B cell (primary cell): ENCODE measurements around the gene CCDC83. TPM values are rescaled to one million over a fixed set of nuclear protein-coding genes. Genes with fewer than 3 reads are reported as not detected.

Experiments used
- ATAC-seq: fragments of 200-7000 bp; cut with Tn5 transposase; one replicate; pipeline ENCODE4 v1.10.0; 2021; ENCODE audit warnings: low read depth, mild to moderate bottlenecking, moderate number of reproducible peaks, moderate library complexity
- CTCF ChIA-PET: fragments of 350-600 bp; sonication (Branson Sonifier 250); formaldehyde crosslinking; loops from one replicate; lab custom pipeline; 2021; ENCODE audit warnings: antibody characterized with exemption, inconsistent platforms; lab: Charles Lee
- POLR2A ChIA-PET: fragments of 350-600 bp; sonication (Branson Sonifier 250); formaldehyde crosslinking; loops from one replicate; lab custom pipeline; 2021; ENCODE audit warnings: antibody characterized with exemption; lab: Charles Lee
- DNase-seq: peaks from one replicate; pipeline ENCODE4 v3.0.0; 2013
- H2AFZ ChIP-seq: 2 replicates; pipeline ENCODE4 v1.6.1; 2012; ENCODE audit warnings: mild to moderate bottlenecking, low read depth, low read length; ENCODE audit not compliant: insufficient read depth, poor library complexity, severe bottlenecking
- H3K27ac ChIP-seq, 2 donors: 1 replicate in 1 of 2; 2 replicates in 1 of 2; pipeline ENCODE4 v1.5.1; 2012 to 2013; ENCODE audit warnings: low read length in 2 of 2, mild to moderate bottlenecking in 2 of 2, moderate library complexity in 1 of 2
- H3K27me3 ChIP-seq, 4 experiments: fragments of 200-600 bp in 1 of 4; sonication (generic) in 1 of 4; replicated peaks in 1 of 4; 1 replicate in 2 of 4; 2 replicates in 2 of 4; pipeline versions ENCODE4 v1.6.1 to v1.7.0; 2013 to 2016; ENCODE audit warnings: low read length in 3 of 4, mild to moderate bottlenecking in 2 of 4, mixed read lengths in 1 of 4, moderate library complexity in 1 of 4; ENCODE audit not compliant: insufficient read depth in 4 of 4, control insufficient read depth in 3 of 4; ENCODE audit errors: control extremely low read depth in 1 of 4
- H3K36me3 ChIP-seq, 2 experiments: replicated peaks in 1 of 2; 1 replicate in 1 of 2; 2 replicates in 1 of 2; pipeline versions ENCODE4 v1.6.1 to v1.7.1; 2013; ENCODE audit warnings: low read length in 1 of 2; ENCODE audit not compliant: insufficient read depth in 2 of 2, control insufficient read depth in 1 of 2; ENCODE audit errors: control extremely low read depth in 1 of 2, extremely low read depth in 1 of 2
- H3K4me1 ChIP-seq, 2 donors: fragments of 200-600 bp in 1 of 2; sonication (generic) in 1 of 2; 1 replicate in 1 of 2; 2 replicates in 1 of 2; pipeline versions ENCODE4 v1.5.1 to v1.6.1; 2013 to 2017; ENCODE audit warnings: low read length in 2 of 2; ENCODE audit not compliant: control insufficient read depth in 2 of 2, insufficient read depth in 2 of 2
- H3K4me2 ChIP-seq: replicated peaks from 2 replicates; pipeline ENCODE3; 2012; ENCODE audit warnings: mild to moderate bottlenecking, low read depth, low read length; ENCODE audit not compliant: poor library complexity, severe bottlenecking
- H3K4me3 ChIP-seq, 5 experiments: fragments of 200-600 bp in 1 of 5; sonication (generic) in 1 of 5; 1 replicate in 3 of 5; 2 replicates in 2 of 5; pipeline versions ENCODE4 v1.5.1 to v1.7.0; 2011 to 2016; ENCODE audit warnings: low read length in 4 of 5, mild to moderate bottlenecking in 4 of 5, low read depth in 2 of 5, control low read depth in 1 of 5, moderate library complexity in 1 of 5; ENCODE audit not compliant: insufficient read depth in 1 of 5; ENCODE audit errors: control extremely low read depth in 1 of 5, extremely low read depth in 1 of 5
- H3K79me2 ChIP-seq: fragments of 200-600 bp; sonication (generic); one replicate; pipeline ENCODE4 v1.6.0; 2016; ENCODE audit warnings: low read length; ENCODE audit not compliant: control insufficient read depth, insufficient read depth
- H3K9ac ChIP-seq: fragments of 200-600 bp; sonication (generic); 2 replicates; pipeline ENCODE4 v1.6.1; 2017; ENCODE audit warnings: mild to moderate bottlenecking, low read length, moderate library complexity
- H3K9me3 ChIP-seq, 3 donors: one replicate each; pipeline versions ENCODE4 v1.6.1 to v1.7.1; 2013; ENCODE audit warnings: low read length in 2 of 3; ENCODE audit not compliant: control insufficient read depth in 2 of 3, insufficient read depth in 1 of 3; ENCODE audit errors: control extremely low read depth in 1 of 3
- H4K20me1 ChIP-seq: 2 replicates; pipeline ENCODE4 v1.6.0; 2012; ENCODE audit warnings: mild to moderate bottlenecking, low read length; ENCODE audit not compliant: insufficient read depth, control insufficient read depth, poor library complexity, severe bottlenecking
- H3K27ac Mint-ChIP-seq: one replicate; pipeline ENCODE4 v1.8.0; 2021; ENCODE audit warnings: mixed read lengths
- H3K27me3 Mint-ChIP-seq: one replicate; pipeline ENCODE4 v1.8.0; 2021; ENCODE audit warnings: mixed read lengths
- H3K4me1 Mint-ChIP-seq: one replicate; pipeline ENCODE4 v1.8.0; 2021; ENCODE audit warnings: mixed read lengths
- H3K4me3 Mint-ChIP-seq: one replicate; pipeline ENCODE4 v1.8.0; 2021; ENCODE audit warnings: mixed read lengths
- H3K9me3 Mint-ChIP-seq: one replicate; pipeline ENCODE4 v1.8.0; 2022; ENCODE audit warnings: mixed read lengths; ENCODE audit not compliant: insufficient read depth
- EZH2 ChIP-seq: IDR thresholded peaks from 2 replicates; pipeline ENCODE4 v1.6.1; 2012; ENCODE audit warnings: borderline replicate concordance, low read depth, mild to moderate bottlenecking, moderate library complexity, low read length; ENCODE audit not compliant: insufficient read depth, poor library complexity, severe bottlenecking
- WGBS: methylation state at CpG from one replicate; pipeline ENCODE4 v1.1.5; 2013; ENCODE audit warnings: missing lambda C conversion rate; ENCODE audit not compliant: insufficient coverage; 5-methylcytosine and 5-hydroxymethylcytosine counted together
- intact Hi-C: fragments of 100-400 bp; cut with micrococcal nuclease; formaldehyde crosslinking; loops from one replicate; pipeline ENCODE4 v1.10.0; 2022
- polyA plus RNA-seq: library from polyadenylated mRNA; depleted of rRNA; stranded (reverse); fragments of >200 nt; gene quantifications from 2 replicates; pipeline ENCODE4 v1.2.3, GENCODE V29; 2012
- total RNA-seq, 2 donors: library from RNA; stranded (reverse); fragments of 120-200 nt in 1 of 2; gene quantifications; 1 replicate in 1 of 2; 2 replicates in 1 of 2; pipeline versions ENCODE4 v1.2.3 to v1.2.4, GENCODE V29; 2013 to 2022
- TF ChIP-seq, protein P1 (sequence below): fragments of 200-600 bp; IDR thresholded peaks from one replicate; pipeline ENCODE4 v1.8.0; 2022; ENCODE audit warnings: antibody characterized with exemption, mild to moderate bottlenecking

Gene CCDC83
- total and polyA plus RNA-seq, 2 donors (not counting 1 experiment from before 2014, with no cell fraction given) = not detected

DNA sequence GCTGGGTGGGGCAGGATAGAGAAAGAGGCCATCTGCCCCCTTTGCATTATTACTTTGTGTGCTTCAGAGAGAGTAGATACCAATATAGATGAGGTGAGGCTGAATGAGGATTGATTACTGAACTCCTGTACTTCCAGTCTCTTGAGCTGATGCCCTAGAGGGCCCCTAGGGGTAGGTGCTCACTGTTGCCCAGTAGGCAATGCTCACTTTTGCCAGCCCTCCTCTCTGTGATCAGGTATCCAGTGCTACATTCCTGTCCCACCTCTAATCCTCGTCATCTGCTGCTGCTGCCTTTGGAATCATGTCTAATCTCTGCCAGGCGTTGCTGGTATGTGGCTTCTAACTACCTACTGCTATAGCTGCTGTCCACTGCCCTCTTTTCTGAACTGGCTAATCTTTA is 57.2 kb downstream of the CCDC83 start:
- no peak for TF ChIP-seq EZH2
- TF ChIP-seq, protein P1, sequence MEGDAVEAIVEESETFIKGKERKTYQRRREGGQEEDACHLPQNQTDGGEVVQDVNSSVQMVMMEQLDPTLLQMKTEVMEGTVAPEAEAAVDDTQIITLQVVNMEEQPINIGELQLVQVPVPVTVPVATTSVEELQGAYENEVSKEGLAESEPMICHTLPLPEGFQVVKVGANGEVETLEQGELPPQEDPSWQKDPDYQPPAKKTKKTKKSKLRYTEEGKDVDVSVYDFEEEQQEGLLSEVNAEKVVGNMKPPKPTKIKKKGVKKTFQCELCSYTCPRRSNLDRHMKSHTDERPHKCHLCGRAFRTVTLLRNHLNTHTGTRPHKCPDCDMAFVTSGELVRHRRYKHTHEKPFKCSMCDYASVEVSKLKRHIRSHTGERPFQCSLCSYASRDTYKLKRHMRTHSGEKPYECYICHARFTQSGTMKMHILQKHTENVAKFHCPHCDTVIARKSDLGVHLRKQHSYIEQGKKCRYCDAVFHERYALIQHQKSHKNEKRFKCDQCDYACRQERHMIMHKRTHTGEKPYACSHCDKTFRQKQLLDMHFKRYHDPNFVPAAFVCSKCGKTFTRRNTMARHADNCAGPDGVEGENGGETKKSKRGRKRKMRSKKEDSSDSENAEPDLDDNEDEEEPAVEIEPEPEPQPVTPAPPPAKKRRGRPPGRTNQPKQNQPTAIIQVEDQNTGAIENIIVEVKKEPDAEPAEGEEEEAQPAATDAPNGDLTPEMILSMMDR = no peak
- ATAC-seq = no peak
- peaks cover 0 to 4% (median 0%) of the 10 kb centered on the region in 3 donors for H3K9me3 ChIP-seq
- H4K20me1 ChIP-seq = no peaks in the 10 kb centered on the region
- Mint-ChIP-seq H3K9me3 (no peaks in the 10 kb centered on the region), H3K27me3 (peaks cover 5% of the 10 kb centered on the region), H3K4me1 (no peaks in the 10 kb centered on the region), H3K27ac (no peak overlapping the region), H3K4me3 (no peak overlapping the region)
- intact Hi-C loops = no loop called here
- 90% methylated on average over 2 of the region's 2 CpGs for WGBS
- no peaks in the 10 kb centered on the region for H3K79me2 ChIP-seq
- DNase-seq = no peak
- H3K4me2 ChIP-seq = no peak overlapping the region
- no peak overlapping the region for H2AFZ ChIP-seq
- H3K36me3 ChIP-seq = no peaks in the 10 kb centered on the region
- H3K27ac ChIP-seq = no peak overlapping the region
- CTCF ChIA-PET = no interaction called here
- H3K4me3 ChIP-seq = no peak overlapping the region
- H3K4me1 ChIP-seq = no peaks in the 10 kb centered on the region
- POLR2A ChIA-PET = no interaction called here
- H3K27me3 ChIP-seq = no peaks in the 10 kb centered on the region
- no peak overlapping the region for H3K9ac ChIP-seq

DNA sequence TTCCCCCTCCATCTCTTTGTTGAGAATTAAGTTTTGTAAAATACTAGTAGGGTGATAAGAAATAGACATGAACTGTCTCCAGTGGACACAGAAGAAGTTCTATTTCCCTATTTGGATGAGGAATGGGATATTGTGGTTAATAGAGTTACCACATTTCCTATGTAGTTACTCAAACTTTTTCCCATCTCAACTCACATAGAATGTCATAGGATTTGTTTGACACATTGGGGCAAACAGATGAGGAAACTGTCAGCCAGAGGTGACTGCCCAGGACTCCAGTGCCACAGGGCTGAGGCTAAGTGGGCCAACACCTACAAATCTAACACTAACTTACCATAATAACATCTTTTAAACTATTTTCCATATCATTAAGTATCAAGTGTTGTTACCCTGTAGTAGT is 58.3 kb downstream of the CCDC83 start:
- H3K4me3 Mint-ChIP-seq = no peak overlapping the region
- intact Hi-C loops = no loop called here
- no peak overlapping the region for H3K27ac Mint-ChIP-seq
- no peak for TF ChIP-seq EZH2
- TF ChIP-seq, protein P1 = no peak
- no peaks in the 10 kb centered on the region for H4K20me1 ChIP-seq
- peaks cover 5% of the 10 kb centered on the region for H3K27me3 Mint-ChIP-seq
- no peaks in the 10 kb centered on the region for H3K4me1 ChIP-seq
- ATAC-seq (no peak), DNase-seq (no peak)
- ChIA-PET CTCF (no interaction called here), POLR2A (no interaction called here)
- H3K36me3 ChIP-seq = no peaks in the 10 kb centered on the region
- H3K9me3 ChIP-seq = peaks cover 0 to 4% (median 0%) of the 10 kb centered on the region in 3 donors
- no peaks in the 10 kb centered on the region for H3K4me1 Mint-ChIP-seq
- H3K9ac ChIP-seq = no peak overlapping the region
- no peak overlapping the region for H2AFZ ChIP-seq
- no peak overlapping the region for H3K27ac ChIP-seq
- H3K9me3 Mint-ChIP-seq = no peaks in the 10 kb centered on the region
- no peaks in the 10 kb centered on the region for H3K27me3 ChIP-seq
- H3K4me2 ChIP-seq = no peak overlapping the region
- H3K4me3 ChIP-seq = no peak overlapping the region
- H3K79me2 ChIP-seq = no peaks in the 10 kb centered on the region
